Fibroblast of lung (primary cell): ENCODE data around the gene GRID1. TPM values are rescaled to one million over a fixed set of nuclear protein-coding genes. Genes with fewer than 3 reads are reported as not detected.

ENCODE experiments used
- DNase-seq, 2 donors: peaks; one replicate each; pipeline versions ENCODE4 v3.0.0 to v3.0.0-alpha.2; 2010; ENCODE audit warnings: low read depth in 2 of 2
- H2AFZ ChIP-seq: 2 replicates; pipeline ENCODE4 v1.5.1; 2012; ENCODE audit warnings: low read length, control low read depth, inconsistent platforms
- H3K27ac ChIP-seq: 2 replicates; pipeline ENCODE4 v1.5.1; 2011; ENCODE audit warnings: low read length, control low read depth; ENCODE audit not compliant: insufficient read depth
- H3K27me3 ChIP-seq: 2 replicates; pipeline ENCODE4 v1.5.1; 2011; ENCODE audit warnings: mild to moderate bottlenecking, low read length; ENCODE audit not compliant: control insufficient read depth, insufficient read depth
- H3K36me3 ChIP-seq: 2 replicates; pipeline ENCODE4 v1.5.1; 2011; ENCODE audit warnings: low read length; ENCODE audit not compliant: control insufficient read depth, insufficient read depth
- H3K4me1 ChIP-seq: 2 replicates; pipeline ENCODE4 v1.5.1; 2011; ENCODE audit warnings: low read length; ENCODE audit not compliant: control insufficient read depth, insufficient read depth; ENCODE audit errors: extremely low read depth
- H3K4me2 ChIP-seq: 2 replicates; pipeline ENCODE4 v1.5.1; 2011; ENCODE audit warnings: low read length, control low read depth; ENCODE audit not compliant: insufficient read depth; ENCODE audit errors: extremely low read depth
- H3K4me3 ChIP-seq, 4 experiments: fragments of 200-600 bp in 1 of 4; sonication (generic) in 1 of 4; replicated peaks in 1 of 4; 2 replicates each; pipeline ENCODE4 v1.5.1; 2011 to 2016; ENCODE audit warnings: low read length in 4 of 4, low read depth in 3 of 4, mild to moderate bottlenecking in 3 of 4, control low read depth in 2 of 4, inconsistent platforms in 1 of 4, mixed read lengths in 1 of 4; ENCODE audit not compliant: insufficient read depth in 1 of 4; ENCODE audit errors: control extremely low read depth in 1 of 4
- H3K79me2 ChIP-seq: 2 replicates; pipeline ENCODE4 v1.5.1; 2012; ENCODE audit warnings: mild to moderate bottlenecking, low read length, inconsistent platforms; ENCODE audit not compliant: control insufficient read depth, insufficient read depth
- H3K9ac ChIP-seq: 2 replicates; pipeline ENCODE4 v1.5.1; 2011; ENCODE audit warnings: mild to moderate bottlenecking, low read length, control low read depth; ENCODE audit not compliant: insufficient read depth
- H3K9me3 ChIP-seq: 2 replicates; pipeline ENCODE4 v1.5.1; 2012; ENCODE audit warnings: low read depth, low read length; ENCODE audit not compliant: control insufficient read depth, insufficient read depth
- H4K20me1 ChIP-seq: 2 replicates; pipeline ENCODE4 v1.5.1; 2011; ENCODE audit warnings: low read length; ENCODE audit not compliant: control insufficient read depth, insufficient read depth; ENCODE audit errors: extremely low read depth
- CTCF ChIP-seq, 2 donors: IDR thresholded peaks in 1 of 2; conservative IDR thresholded peaks in 1 of 2; 1 replicate in 1 of 2; 2 replicates in 1 of 2; pipeline ENCODE4 v1.5.1; 2011 to 2012; ENCODE audit warnings: low read length in 2 of 2, control low read depth in 1 of 2, inconsistent platforms in 1 of 2, low read depth in 1 of 2, mild to moderate bottlenecking in 1 of 2
- EZH2 ChIP-seq: IDR thresholded peaks from 2 replicates; pipeline ENCODE4 v1.5.1; 2012; ENCODE audit warnings: low read length, control low read depth, mild to moderate bottlenecking; ENCODE audit errors: missing control alignments
- polyA plus RNA-seq, 2 donors: library from polyadenylated mRNA; depleted of rRNA in 1 of 2; stranded (reverse) in 1 of 2; unstranded in 1 of 2; fragments of >200 nt; gene quantifications; 2 replicates each; pipeline ENCODE4 v1.2.1, GENCODE V29; 2011 to 2012; ENCODE audit warnings: missing spikeins in 1 of 2
- total RNA-seq: library from RNA; depleted of rRNA; stranded (reverse); fragments of >200 nt; gene quantifications from 2 replicates; pipeline ENCODE4 v1.2.1, GENCODE V29; 2014

GRID1 gene
- total and polyA plus RNA-seq, 2 donors (not counting 1 experiment from before 2014, with no cell fraction given) = 0.03 to 0.33 TPM

DNA sequence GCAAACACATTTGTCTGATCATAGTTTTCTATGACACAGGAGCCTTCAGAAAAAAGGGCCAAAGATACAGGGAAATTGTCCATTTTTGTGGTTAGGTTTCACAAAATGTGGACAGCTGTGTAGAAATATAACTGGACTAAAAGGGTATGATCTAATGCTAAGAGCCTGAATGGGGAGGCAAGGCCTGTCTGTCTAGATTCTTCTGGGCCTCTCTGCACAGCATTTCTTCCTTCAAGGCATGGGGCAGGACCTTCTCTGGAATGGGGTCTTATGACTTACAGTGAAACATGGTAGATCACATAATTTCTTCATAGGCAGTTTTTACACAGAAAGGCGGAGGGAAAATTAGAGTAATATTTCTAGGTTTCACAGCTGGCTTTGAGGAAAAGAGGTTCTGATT lies 795.7 kb downstream of the GRID1 start:
- Histone ChIP-seq H4K20me1 (no peaks in the 10 kb centered on the region), H3K27me3 (no peaks in the 10 kb centered on the region), H3K4me3 (no peak overlapping the region)

GRCh38 chr10:85565381-85565780 lies 801.2 kb downstream of the GRID1 start:
- Histone ChIP-seq H2AFZ (no peak overlapping the region), H3K9me3 (no peaks in the 10 kb centered on the region), H3K27ac (no peak overlapping the region), H3K9ac (no peak overlapping the region), H4K20me1 (no peaks in the 10 kb centered on the region), H3K27me3 (no peaks in the 10 kb centered on the region), H3K4me2 (no peak overlapping the region), H3K4me3 (no peak overlapping the region), H3K4me1 (no peaks in the 10 kb centered on the region), H3K36me3 (no peaks in the 10 kb centered on the region), H3K79me2 (no peaks in the 10 kb centered on the region)
- TF ChIP-seq CTCF (conservative IDR thresholded peaks at IDR 0.05 in 1 of 2, IDR thresholded peaks at IDR 0.05 in 1 of 2; ENCODE audit: low read depth in 1 of 2, low read length in 2 of 2) (no peak), EZH2 (no peak)
- no peak for DNase-seq

More for the DNA sequence above, 795.7 kb downstream of the GRID1 start:
- H3K79me2 ChIP-seq = no peaks in the 10 kb centered on the region
- H3K4me1 ChIP-seq = no peaks in the 10 kb centered on the region
- no peak overlapping the region for H3K4me2 ChIP-seq
- H3K9me3 ChIP-seq = no peaks in the 10 kb centered on the region
- no peak for TF ChIP-seq EZH2
- H3K9ac ChIP-seq = no peak overlapping the region
- H2AFZ ChIP-seq = no peak overlapping the region
- DNase-seq = no peak
- no peaks in the 10 kb centered on the region for H3K36me3 ChIP-seq
- no peak overlapping the region for H3K27ac ChIP-seq

- Histone ChIP-seq H4K20me1 (no peaks in the 10 kb centered on the region), H3K27ac (no peak overlapping the region), H3K4me3 (no peak overlapping the region), H3K4me1 (peaks cover 5% of the 10 kb centered on the region), H3K36me3 (no peaks in the 10 kb centered on the region), H3K27me3 (no peaks in the 10 kb centered on the region), H3K9me3 (no peaks in the 10 kb centered on the region), H3K4me2 (no peak overlapping the region), H2AFZ (no peak overlapping the region), H3K79me2 (no peaks in the 10 kb centered on the region), H3K9ac (no peak overlapping the region)
- TF ChIP-seq CTCF (conservative IDR thresholded peaks at IDR 0.05 in 1 of 2, IDR thresholded peaks at IDR 0.05 in 1 of 2; ENCODE audit: low read depth in 1 of 2, low read length in 2 of 2) = no peak
- TF ChIP-seq EZH2 = no peak
- DNase-seq = no peak
These were observed 808.1 kb downstream of the GRID1 start for GRCh38 chr10:85558533-85558932.
